Measurements from ENCODE around the gene CTNND2.

GRCh38 chr5:11790201-11790600 lies 114.0 kb downstream of the CTNND2 start:
- no peak for TF ChIP-seq CTCF (conservative IDR thresholded peaks at IDR 0.05; ENCODE audit: low read depth, low read length)
- no peak for TF ChIP-seq EZH2 (IDR thresholded peaks at IDR 0.05; ENCODE audit: borderline replicate concordance, low read depth, low read length, poor library complexity, severe bottlenecking)

Data from A673 (cell line).